ENCODE results near the gene KIZ. TPM values are rescaled to one million over a fixed set of nuclear protein-coding genes. Genes with fewer than 3 reads are reported as not detected.

Gene KIZ
- total RNA-seq, 2 experiments from 2014 or later, result 11.3 to 13.0 TPM

GRCh38 chr20:21191839-21192238, 66.0 kb downstream of the KIZ start:
- Mint-ChIP-seq H3K9me3 (no peaks in the 10 kb centered on the region), H3K36me3 (ENCODE audit: low read depth) (peaks cover 1% of the 10 kb centered on the region), H3K27me3 (ENCODE audit: low read depth) (no peaks in the 10 kb centered on the region), H3K27ac (no peak overlapping the region), H3K4me1 (ENCODE audit: low read depth) (no peaks in the 10 kb centered on the region), H3K4me3 (no peak overlapping the region)
- intact Hi-C loops (cut with micrococcal nuclease), result no loop called here
- DNase-seq, result no peak
- CTCF ChIA-PET, result interaction anchor here (0.6 kb wide), 1 partner anchor 366 kb away, joined by 3 read pairs; no protein-coding TSS in a partner anchor

GRCh38 chr20:21202259-21202658, 76.4 kb downstream of the KIZ start:
- intact Hi-C loops (cut with micrococcal nuclease), result no loop called here
- H3K36me3 Mint-ChIP-seq (ENCODE audit: low read depth), result peaks cover 12% of the 10 kb centered on the region
- no peak overlapping the region for H3K27ac Mint-ChIP-seq
- H3K27me3 Mint-ChIP-seq (ENCODE audit: low read depth), result no peaks in the 10 kb centered on the region
- no peaks in the 10 kb centered on the region for H3K4me1 Mint-ChIP-seq (ENCODE audit: low read depth)
- no peak overlapping the region for H3K4me3 Mint-ChIP-seq
- CTCF ChIA-PET, result no interaction called here
- H3K9me3 Mint-ChIP-seq, result no peaks in the 10 kb centered on the region
- no peak for DNase-seq

GRCh38 chr20:21203088-21203656, 77.3 kb downstream of the KIZ start:
- Mint-ChIP-seq H3K27me3 (ENCODE audit: low read depth) (no peaks in the 10 kb centered on the region), H3K9me3 (no peaks in the 10 kb centered on the region), H3K27ac (no peak overlapping the region), H3K4me1 (ENCODE audit: low read depth) (no peaks in the 10 kb centered on the region), H3K36me3 (ENCODE audit: low read depth) (peaks cover 12% of the 10 kb centered on the region), H3K4me3 (no peak overlapping the region)
- no peak for DNase-seq
- CTCF ChIA-PET, result no interaction called here
- intact Hi-C loops (cut with micrococcal nuclease), result no loop called here

GRCh38 chr20:21206584-21206983, 80.7 kb downstream of the KIZ start:
- intact Hi-C loops (cut with micrococcal nuclease), result no loop called here
- CTCF ChIA-PET, result no interaction called here
- Mint-ChIP-seq H3K27ac (no peak overlapping the region), H3K36me3 (ENCODE audit: low read depth) (peaks cover 17% of the 10 kb centered on the region), H3K4me3 (no peak overlapping the region), H3K27me3 (ENCODE audit: low read depth) (no peaks in the 10 kb centered on the region), H3K4me1 (ENCODE audit: low read depth) (no peaks in the 10 kb centered on the region), H3K9me3 (no peaks in the 10 kb centered on the region)
- no peak for DNase-seq

GRCh38 chr20:21208999-21209398, 83.1 kb downstream of the KIZ start:
- Mint-ChIP-seq H3K27ac (no peak overlapping the region), H3K36me3 (ENCODE audit: low read depth) (peaks cover 18% of the 10 kb centered on the region), H3K4me1 (ENCODE audit: low read depth) (no peaks in the 10 kb centered on the region), H3K4me3 (no peak overlapping the region), H3K27me3 (ENCODE audit: low read depth) (no peaks in the 10 kb centered on the region), H3K9me3 (no peaks in the 10 kb centered on the region)
- DNase-seq, result no peak
- intact Hi-C loops (cut with micrococcal nuclease), result no loop called here
- CTCF ChIA-PET, result no interaction called here

- CTCF ChIA-PET, result no interaction called here
- Mint-ChIP-seq H3K4me1 (ENCODE audit: low read depth) (no peaks in the 10 kb centered on the region), H3K27ac (no peak overlapping the region), H3K9me3 (no peaks in the 10 kb centered on the region), H3K36me3 (ENCODE audit: low read depth) (peaks cover 18% of the 10 kb centered on the region), H3K27me3 (ENCODE audit: low read depth) (no peaks in the 10 kb centered on the region), H3K4me3 (no peak overlapping the region)
- no peak for DNase-seq
- intact Hi-C loops (cut with micrococcal nuclease), result no loop called here
Observed at GRCh38 chr20:21209668-21210067, 83.8 kb downstream of the KIZ start.

GRCh38 chr20:21213691-21214090, 87.8 kb downstream of the KIZ start:
- no peaks in the 10 kb centered on the region for H3K9me3 Mint-ChIP-seq
- no peak overlapping the region for H3K27ac Mint-ChIP-seq
- H3K4me1 Mint-ChIP-seq (ENCODE audit: low read depth), result no peaks in the 10 kb centered on the region
- peaks cover 11% of the 10 kb centered on the region for H3K36me3 Mint-ChIP-seq (ENCODE audit: low read depth)
- no peak for DNase-seq
- no peak overlapping the region for H3K4me3 Mint-ChIP-seq
- H3K27me3 Mint-ChIP-seq (ENCODE audit: low read depth), result no peaks in the 10 kb centered on the region
- intact Hi-C loops (cut with micrococcal nuclease), result no loop called here
- CTCF ChIA-PET, result no interaction called here

GRCh38 chr20:21214431-21214830, 88.5 kb downstream of the KIZ start:
- H3K36me3 Mint-ChIP-seq (ENCODE audit: low read depth), result peaks cover 11% of the 10 kb centered on the region
- DNase-seq, result no peak
- CTCF ChIA-PET, result no interaction called here

GRCh38 chr20:21219686-21220085, 93.8 kb downstream of the KIZ start:
- no peak for DNase-seq
- Mint-ChIP-seq H3K27ac (no peak overlapping the region), H3K36me3 (ENCODE audit: low read depth) (peaks cover 6% of the 10 kb centered on the region), H3K4me1 (ENCODE audit: low read depth) (no peaks in the 10 kb centered on the region), H3K27me3 (ENCODE audit: low read depth) (no peaks in the 10 kb centered on the region), H3K4me3 (no peak overlapping the region), H3K9me3 (no peaks in the 10 kb centered on the region)
- intact Hi-C loops (cut with micrococcal nuclease), result no loop called here
- CTCF ChIA-PET, result interaction anchor here (0.7 to 1.6 kb wide), 2 partner anchors 16 to 316 kb away, joined by 3 to 6 read pairs; no protein-coding TSS in a partner anchor

More at GRCh38 chr20:21214431-21214830, 88.5 kb downstream of the KIZ start:
- Mint-ChIP-seq H3K9me3 (no peaks in the 10 kb centered on the region), H3K27ac (no peak overlapping the region), H3K27me3 (ENCODE audit: low read depth) (no peaks in the 10 kb centered on the region), H3K4me3 (no peak overlapping the region), H3K4me1 (ENCODE audit: low read depth) (no peaks in the 10 kb centered on the region)
- intact Hi-C loops (cut with micrococcal nuclease), result no loop called here

GRCh38 chr20:21224217-21224616, 98.3 kb downstream of the KIZ start:
- Mint-ChIP-seq H3K36me3 (ENCODE audit: low read depth) (peaks cover 4% of the 10 kb centered on the region), H3K27me3 (ENCODE audit: low read depth) (no peaks in the 10 kb centered on the region), H3K9me3 (no peaks in the 10 kb centered on the region)

GRCh38 chr20:21225215-21225947, 99.5 kb downstream of the KIZ start:
- no peaks in the 10 kb centered on the region for H3K9me3 Mint-ChIP-seq
- no peak overlapping the region for H3K4me3 Mint-ChIP-seq
- DNase-seq, result no peak
- intact Hi-C loops (cut with micrococcal nuclease), result no loop called here
- H3K27me3 Mint-ChIP-seq (ENCODE audit: low read depth), result no peaks in the 10 kb centered on the region
- CTCF ChIA-PET, result interaction anchor here (1.8 kb wide), 1 partner anchor 10 kb away, joined by 10 read pairs; no protein-coding TSS in a partner anchor
- H3K4me1 Mint-ChIP-seq (ENCODE audit: low read depth), result no peaks in the 10 kb centered on the region
- H3K27ac Mint-ChIP-seq, result no peak overlapping the region
- peaks cover 4% of the 10 kb centered on the region for H3K36me3 Mint-ChIP-seq (ENCODE audit: low read depth)

More at GRCh38 chr20:21224217-21224616, 98.3 kb downstream of the KIZ start:
- CTCF ChIA-PET, result no interaction called here
- DNase-seq, result no peak
- H3K4me1 Mint-ChIP-seq (ENCODE audit: low read depth), result no peaks in the 10 kb centered on the region
- no peak overlapping the region for H3K4me3 Mint-ChIP-seq
- no peak overlapping the region for H3K27ac Mint-ChIP-seq
- intact Hi-C loops (cut with micrococcal nuclease), result no loop called here

- Mint-ChIP-seq H3K27me3 (ENCODE audit: low read depth) (no peaks in the 10 kb centered on the region), H3K36me3 (ENCODE audit: low read depth) (peaks cover 6% of the 10 kb centered on the region), H3K27ac (no peak overlapping the region), H3K4me3 (no peak overlapping the region), H3K4me1 (ENCODE audit: low read depth) (no peaks in the 10 kb centered on the region), H3K9me3 (no peaks in the 10 kb centered on the region)
- intact Hi-C loops (cut with micrococcal nuclease), result no loop called here
- no peak for DNase-seq
- CTCF ChIA-PET, result interaction anchor here (0.7 to 1.4 kb wide), 2 partner anchors 301 to 344 kb away, joined by 3 read pairs; no protein-coding TSS in a partner anchor
Observed at GRCh38 chr20:21228511-21228910, 102.6 kb downstream of the KIZ start.

GRCh38 chr20:21229163-21229562, 103.3 kb downstream of the KIZ start:
- H3K27me3 Mint-ChIP-seq (ENCODE audit: low read depth), result no peaks in the 10 kb centered on the region

More at GRCh38 chr20:21229163-21229562, 103.3 kb downstream of the KIZ start:
- CTCF ChIA-PET, result interaction anchor here (0.6 to 1.4 kb wide), 3 partner anchors 9 to 343 kb away, joined by 3 to 4 read pairs (median 3); no protein-coding TSS in a partner anchor
- H3K36me3 Mint-ChIP-seq (ENCODE audit: low read depth), result peaks cover 6% of the 10 kb centered on the region
- intact Hi-C loops (cut with micrococcal nuclease), result no loop called here
- H3K9me3 Mint-ChIP-seq, result no peaks in the 10 kb centered on the region
- DNase-seq, result no peak
- no peak overlapping the region for H3K4me3 Mint-ChIP-seq
- H3K4me1 Mint-ChIP-seq (ENCODE audit: low read depth), result no peaks in the 10 kb centered on the region
- H3K27ac Mint-ChIP-seq, result no peak overlapping the region

All from activated naive CD4-positive, alpha-beta T cell treated with anti-CD3 and anti-CD28 coated beads for 36 hours (primary cell).